Left forelimb (tissue), 1 donor: ENCODE results near the gene B3GNT8.
"Not testable (repeated sequence)": the region's sequence is repeated elsewhere in the genome, so short reads cannot be mapped to it uniquely, and the experiment has no call there.

ENCODE experiments used
- DNase-seq: peaks from one replicate; pipeline ENCODE4 v3.0.0-alpha.2; 2018; ENCODE audit warnings: low spot score

The B3GNT8 gene

GRCh38 chr19:41395355-41395754 lies 31.8 kb downstream of the B3GNT8 start:
- DNase-seq: no peak

GRCh38 chr19:41392775-41393174 lies 34.4 kb downstream of the B3GNT8 start:
- no peak for DNase-seq

DNA sequence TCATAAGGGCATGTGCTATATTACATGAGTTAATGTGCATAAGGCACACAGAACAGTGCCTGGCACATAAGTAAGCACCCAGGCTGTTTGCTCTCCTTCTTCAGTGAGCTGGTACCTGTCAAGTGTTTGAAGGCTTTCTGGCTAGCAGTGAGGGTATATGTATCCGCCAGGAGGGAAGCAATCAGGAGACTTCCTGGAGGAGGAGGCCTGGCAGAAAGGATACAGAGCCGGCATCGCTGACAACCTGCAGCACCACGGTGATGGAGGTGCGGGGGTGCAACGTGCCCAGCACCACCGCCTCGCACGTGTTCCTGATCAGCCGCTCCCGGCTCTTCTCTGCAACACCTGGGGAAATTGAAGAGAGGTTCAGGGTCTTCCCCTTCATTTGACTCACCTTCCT lies 35.6 kb downstream of the B3GNT8 start:
- DNase-seq: no peak

- no peak for DNase-seq
These were observed 40.7 kb downstream of the B3GNT8 start for GRCh38 chr19:41386442-41386841.

DNA sequence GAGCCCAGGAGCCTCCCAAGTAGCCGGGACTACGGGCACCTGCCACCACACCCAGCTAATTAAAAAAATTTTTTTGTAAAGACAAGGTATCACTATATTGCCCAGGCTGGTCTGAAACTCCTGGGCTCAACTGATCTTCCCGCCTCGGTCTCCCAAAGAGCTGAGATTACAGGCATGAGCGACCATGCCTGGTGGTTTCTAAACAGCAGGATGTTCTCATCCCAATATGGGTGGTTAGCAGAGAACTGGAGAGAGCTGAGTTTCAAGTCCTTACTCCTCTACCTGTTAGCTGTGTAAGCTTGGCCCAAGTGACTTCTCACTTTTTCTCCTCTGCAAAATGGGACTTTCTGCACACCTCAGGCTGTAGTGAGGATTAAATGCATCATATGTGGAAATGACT lies 42.8 kb downstream of the B3GNT8 start:
- DNase-seq: no peak

- not testable (repeated sequence) for DNase-seq
These were observed 45.6 kb downstream of the B3GNT8 start for GRCh38 chr19:41381536-41381935.

DNA sequence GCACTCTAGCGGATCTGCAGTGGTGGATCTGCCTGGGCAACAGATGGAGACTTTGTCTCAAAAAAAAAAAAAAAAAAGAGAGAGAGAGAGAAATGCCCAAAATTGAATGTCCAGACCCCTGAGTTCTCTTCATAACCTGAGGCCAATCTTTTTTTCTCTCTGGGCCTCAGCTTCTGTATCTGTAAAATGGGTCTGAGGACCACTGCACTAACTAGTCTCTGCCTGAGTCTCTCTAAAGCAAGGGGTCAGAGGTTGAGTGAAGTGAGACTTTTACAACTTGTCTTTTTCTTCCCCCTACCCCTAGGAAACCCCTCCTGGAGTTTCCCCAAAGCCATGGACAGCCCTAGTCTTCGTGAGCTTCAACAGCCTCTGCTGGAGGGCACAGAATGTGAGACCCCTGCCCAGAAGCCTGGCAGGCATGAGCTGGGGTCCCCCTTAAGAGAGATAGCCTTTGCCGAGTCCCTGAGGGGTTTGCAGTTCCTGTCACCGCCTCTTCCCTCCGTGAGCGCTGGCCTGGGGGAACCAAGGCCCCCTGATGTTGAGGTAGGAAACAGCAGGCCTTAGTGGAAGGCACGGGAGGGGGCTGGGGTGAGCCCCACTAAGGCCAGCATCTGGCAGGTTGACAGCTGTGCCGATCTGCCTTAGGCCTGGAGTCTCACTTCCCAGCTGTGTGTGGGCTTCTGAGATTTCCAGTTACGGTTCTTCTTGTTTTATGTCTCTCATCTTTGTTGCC lies 49.0 kb downstream of the B3GNT8 start:
- no peak for DNase-seq

DNA sequence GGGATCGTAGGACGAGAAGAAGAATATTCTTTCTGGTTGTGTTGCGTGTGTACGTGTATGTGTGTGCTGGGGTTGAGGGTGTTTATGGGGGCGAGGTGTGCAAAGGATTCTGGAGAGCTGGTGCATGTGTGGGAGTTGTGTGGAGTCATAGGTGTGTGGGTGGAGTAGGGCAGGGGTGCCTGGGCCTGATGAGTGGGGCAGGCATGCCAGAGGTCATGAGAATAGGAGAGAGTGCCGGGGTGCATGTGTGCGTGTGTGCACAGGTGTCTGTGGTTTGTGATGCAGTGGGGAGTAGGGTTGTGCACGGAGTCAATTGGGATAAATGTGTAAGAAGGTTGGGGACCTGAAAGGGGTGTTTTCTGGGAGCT lies 50.2 kb downstream of the B3GNT8 start:
- DNase-seq: no peak

DNA sequence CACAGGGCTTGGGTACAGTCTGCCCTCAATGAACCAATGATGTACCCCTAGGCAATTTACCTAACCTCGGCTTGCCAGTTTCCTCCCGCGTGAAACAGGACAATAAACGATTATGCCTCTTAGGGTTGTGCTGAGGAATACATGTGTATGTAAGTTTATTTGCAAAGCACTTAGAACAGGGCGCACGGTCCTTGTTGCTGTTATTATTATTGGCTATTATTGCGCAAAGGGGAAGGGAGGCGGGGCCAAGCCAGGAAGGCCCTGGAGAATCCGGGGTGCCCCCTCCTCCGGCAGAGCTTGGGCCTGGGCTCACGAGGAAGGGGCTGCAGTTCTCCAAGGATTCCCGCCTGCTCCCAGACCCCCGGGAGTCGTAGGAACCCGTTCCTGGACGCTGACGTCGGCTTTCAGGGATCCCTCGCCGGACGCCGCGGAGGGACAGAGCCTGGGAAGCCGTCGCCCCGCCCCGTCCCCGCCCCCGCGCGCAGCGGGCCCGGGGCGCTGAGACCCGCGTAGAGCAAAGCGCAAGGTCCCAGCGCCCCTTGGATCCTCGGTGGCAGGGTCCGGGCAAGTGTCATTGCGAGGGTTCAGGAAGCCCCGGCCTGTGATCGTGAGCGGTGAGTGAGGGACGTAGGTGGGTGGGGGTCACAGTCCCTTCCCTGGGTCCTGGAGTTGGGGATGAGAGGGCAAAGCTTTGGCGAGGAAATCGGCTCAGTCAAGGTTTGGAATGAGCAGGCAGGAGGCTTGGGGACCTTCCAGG lies 50.8 kb downstream of the B3GNT8 start, which contains the start of gene TMEM91:
Gene TMEM91, plus strand, starts transcription at position 293 of the 757 bp plus-strand sequence. CDS start 1,777 bp downstream, outside the sequence.
- no peak for DNase-seq
